Activated T-helper 2 cell treated with anti-CD3 and anti-CD28 coated beads, Interferon-gamma antibody, Interleukin-2, Interleukin-4, amounts not matched to agents 10 μg/mL and 5 μg/mL and 100 μg/mL, durations not matched to agents 14 hours and 24 hours and 36 hours (primary cell): ENCODE results near the gene ECSCR. TPM values are rescaled to one million over a fixed set of nuclear protein-coding genes. Genes with fewer than 3 reads are reported as not detected.
"Not testable (repeated sequence)": the region's sequence is repeated elsewhere in the genome, so short reads cannot be mapped to it uniquely, and the experiment has no call there.

ENCODE experiments used
- DNase-seq: peaks from one replicate; pipeline ENCODE4 v3.0.0; 2021; ENCODE audit warnings: low spot score
- H3K27ac Mint-ChIP-seq: one replicate; pipeline ENCODE4 v1.8.0; 2021; ENCODE audit warnings: mixed read lengths
- H3K27me3 Mint-ChIP-seq: one replicate; pipeline ENCODE4 v1.8.0; 2021; ENCODE audit warnings: low read depth, mixed read lengths
- H3K36me3 Mint-ChIP-seq: one replicate; pipeline ENCODE4 v1.8.0; 2021; ENCODE audit warnings: low read depth, mixed read lengths
- H3K4me1 Mint-ChIP-seq: one replicate; pipeline ENCODE4 v1.8.0; 2021; ENCODE audit warnings: low read depth, mixed read lengths
- H3K4me3 Mint-ChIP-seq: one replicate; pipeline ENCODE4 v1.8.0; 2021; ENCODE audit warnings: low read depth, mild to moderate bottlenecking, moderate library complexity, mixed read lengths
- H3K9me3 Mint-ChIP-seq: one replicate; pipeline ENCODE4 v1.8.0; 2021; ENCODE audit warnings: mixed read lengths
- intact Hi-C: fragments of 100-400 bp; cut with micrococcal nuclease; formaldehyde crosslinking; loops from one replicate; pipeline ENCODE4 v1.15.1; 2023
- total RNA-seq: library from RNA; stranded (reverse); gene quantifications from 2 replicates; pipeline ENCODE4 v1.2.3, GENCODE V29; 2022

Gene ECSCR
- total RNA-seq, 1 donor from 2014 or later: 1.0 TPM

- Mint-ChIP-seq H3K27ac (no peak overlapping the region), H3K4me1 (peaks cover 44% of the 10 kb centered on the region), H3K9me3 (peaks cover 1% of the 10 kb centered on the region), H3K27me3 (no peaks in the 10 kb centered on the region), H3K36me3 (peaks cover 19% of the 10 kb centered on the region), H3K4me3 (no peak overlapping the region)
- intact Hi-C loops: no loop called here
- no peak for DNase-seq
Observed at GRCh38 chr5:139451878-139452660, 10.5 kb downstream of the ECSCR start.

GRCh38 chr5:139451176-139451575 lies 11.4 kb downstream of the ECSCR start:
- Mint-ChIP-seq H3K36me3 (peaks cover 22% of the 10 kb centered on the region), H3K27ac (no peak overlapping the region), H3K4me1 (peaks cover 45% of the 10 kb centered on the region), H3K9me3 (peaks cover 6% of the 10 kb centered on the region), H3K27me3 (no peaks in the 10 kb centered on the region), H3K4me3 (no peak overlapping the region)
- intact Hi-C loops: no loop called here
- DNase-seq: no peak

- H3K4me1 Mint-ChIP-seq: peaks cover 55% of the 10 kb centered on the region
- no peak for DNase-seq
- H3K27ac Mint-ChIP-seq: peak overlapping the region; percentile 96
Observed at GRCh38 chr5:139446956-139447779, 15.4 kb downstream of the ECSCR start.

GRCh38 chr5:139445325-139446170 lies 17.0 kb downstream of the ECSCR start:
- H3K27me3 Mint-ChIP-seq: no peaks in the 10 kb centered on the region
- peaks cover 17% of the 10 kb centered on the region for H3K36me3 Mint-ChIP-seq
- H3K27ac Mint-ChIP-seq: peak overlapping the region; percentile 96
- H3K4me3 Mint-ChIP-seq: no peak overlapping the region
- peaks cover 6% of the 10 kb centered on the region for H3K9me3 Mint-ChIP-seq
- DNase-seq: no peak
- intact Hi-C loops: loop anchor here (2.0 kb wide), 1 partner anchor 37 kb away; the partner anchor contains the start of gene STING1
- peaks cover 65% of the 10 kb centered on the region for H3K4me1 Mint-ChIP-seq

More at GRCh38 chr5:139446956-139447779, 15.4 kb downstream of the ECSCR start:
- no peaks in the 10 kb centered on the region for H3K27me3 Mint-ChIP-seq
- peak overlapping the region; percentile 53 for H3K4me3 Mint-ChIP-seq
- intact Hi-C loops: loop anchor here (1.0 to 2.0 kb wide), 4 partner anchors 8 to 36 kb away; partner anchors contain the start of genes DNAJC18 and STING1
- H3K9me3 Mint-ChIP-seq: peaks cover 6% of the 10 kb centered on the region
- peaks cover 17% of the 10 kb centered on the region for H3K36me3 Mint-ChIP-seq

GRCh38 chr5:139443831-139444453 lies 18.6 kb downstream of the ECSCR start:
- Mint-ChIP-seq H3K4me1 (peaks cover 74% of the 10 kb centered on the region), H3K36me3 (peaks cover 15% of the 10 kb centered on the region), H3K27ac (peak overlapping the region; percentile 89), H3K4me3 (no peak overlapping the region), H3K9me3 (peaks cover 6% of the 10 kb centered on the region), H3K27me3 (no peaks in the 10 kb centered on the region)
- DNase-seq: no peak
- intact Hi-C loops: no loop called here

- H3K36me3 Mint-ChIP-seq: peaks cover 16% of the 10 kb centered on the region
- peak overlapping the region; percentile 93 for H3K4me3 Mint-ChIP-seq
- H3K4me1 Mint-ChIP-seq: peaks cover 59% of the 10 kb centered on the region
- DNase-seq, H3K27me3 Mint-ChIP-seq, intact Hi-C loops, H3K9me3 Mint-ChIP-seq: not testable (repeated sequence)
- peak overlapping the region; percentile 98 for H3K27ac Mint-ChIP-seq
Observed at GRCh38 chr5:139440416-139440815, 22.1 kb downstream of the ECSCR start.

- intact Hi-C loops: loop anchor here (1.0 to 5.0 kb wide), 6 partner anchors 8 to 122 kb away; partner anchors contain the start of gene UBE2D2
Observed at GRCh38 chr5:139439013-139439903, 23.3 kb downstream of the ECSCR start, which contains the start of gene DNAJC18. DNAJC18 (minus strand) TSS chr5:139439525; CDS start chr5:139439445, 80 bp downstream.

GRCh38 chr5:139438707-139439012 lies 23.9 kb downstream of the ECSCR start:
- Mint-ChIP-seq H3K27me3 (no peaks in the 10 kb centered on the region), H3K9me3 (no peaks in the 10 kb centered on the region), H3K27ac (peak overlapping the region; percentile 98), H3K4me3 (peak overlapping the region; percentile 93), H3K4me1 (peaks cover 52% of the 10 kb centered on the region), H3K36me3 (peaks cover 24% of the 10 kb centered on the region)
- intact Hi-C loops: loop anchor here (1.0 to 5.0 kb wide), 6 partner anchors 9 to 123 kb away; partner anchors contain the start of gene UBE2D2
- no peak for DNase-seq

More at GRCh38 chr5:139439013-139439903, 23.3 kb downstream of the ECSCR start, which contains the start of gene DNAJC18:
- peaks cover 24% of the 10 kb centered on the region for H3K36me3 Mint-ChIP-seq
- H3K27ac Mint-ChIP-seq: peak within 1 kb of the TSS; percentile 98
- peak; percentile 84 for DNase-seq
- H3K4me3 Mint-ChIP-seq: peak within 1 kb of the TSS; percentile 93
- H3K9me3 Mint-ChIP-seq: no peaks in the 10 kb centered on the region
- no peaks in the 10 kb centered on the region for H3K27me3 Mint-ChIP-seq
- peaks cover 58% of the 10 kb centered on the region for H3K4me1 Mint-ChIP-seq

- no peak for DNase-seq
- Mint-ChIP-seq H3K27me3 (no peaks in the 10 kb centered on the region), H3K4me3 (no peak overlapping the region), H3K27ac (no peak overlapping the region), H3K36me3 (peaks cover 40% of the 10 kb centered on the region), H3K4me1 (peaks cover 37% of the 10 kb centered on the region), H3K9me3 (no peaks in the 10 kb centered on the region)
- intact Hi-C loops: loop anchor here (2.0 to 5.0 kb wide), 2 partner anchors 13 to 77 kb away; no protein-coding TSS in a partner anchor
Observed at GRCh38 chr5:139435676-139436075, 26.9 kb downstream of the ECSCR start.

- Mint-ChIP-seq H3K9me3 (no peaks in the 10 kb centered on the region), H3K27me3 (no peaks in the 10 kb centered on the region), H3K4me1 (peaks cover 18% of the 10 kb centered on the region), H3K27ac (peak overlapping the region; percentile 17), H3K36me3 (peaks cover 55% of the 10 kb centered on the region), H3K4me3 (no peak overlapping the region)
- intact Hi-C loops: no loop called here
- DNase-seq: no peak
Observed at GRCh38 chr5:139431706-139432105, 30.8 kb downstream of the ECSCR start.

- intact Hi-C loops: no loop called here
Observed at GRCh38 chr5:139430015-139430414, 32.5 kb downstream of the ECSCR start.

More at GRCh38 chr5:139430015-139430414, 32.5 kb downstream of the ECSCR start:
- DNase-seq: no peak
- Mint-ChIP-seq H3K9me3 (no peaks in the 10 kb centered on the region), H3K27me3 (no peaks in the 10 kb centered on the region), H3K4me1 (peaks cover 18% of the 10 kb centered on the region), H3K4me3 (no peak overlapping the region), H3K36me3 (peaks cover 64% of the 10 kb centered on the region), H3K27ac (no peak overlapping the region)
